CD4-positive, alpha-beta T cell (primary cell): ENCODE results near the gene FCMR. TPM values are rescaled to one million over a fixed set of nuclear protein-coding genes. Genes with fewer than 3 reads are reported as not detected.

Experiments
- ATAC-seq: fragments of 200-7000 bp; cut with Tn5 transposase; one replicate; pipeline ENCODE4 v1.10.0; 2022; ENCODE audit warnings: mild to moderate bottlenecking; ENCODE audit not compliant: poor library complexity
- CTCF ChIA-PET: fragments of 350-600 bp; sonication (Branson Sonifier 250); formaldehyde crosslinking; loops from one replicate; lab custom pipeline; 2021; ENCODE audit warnings: antibody characterized with exemption, inconsistent platforms; lab: Charles Lee
- POLR2A ChIA-PET: fragments of 350-600 bp; sonication (Branson Sonifier 250); formaldehyde crosslinking; loops from one replicate; lab custom pipeline; 2021; ENCODE audit warnings: antibody characterized with exemption, inconsistent platforms; lab: Charles Lee
- DNase-seq, 14 experiments: peaks; one replicate each; pipeline ENCODE4 v3.0.0-alpha.2; 2013 to 2020; ENCODE audit warnings: mixed read lengths in 2 of 14
- H3K27ac ChIP-seq, 2 donors: one replicate each; pipeline versions ENCODE4 v1.5.1 to v1.7.0; 2013; ENCODE audit warnings: low read length in 2 of 2, low read depth in 1 of 2, mild to moderate bottlenecking in 1 of 2
- H3K27me3 ChIP-seq, 2 experiments: 1 replicate in 1 of 2; 2 replicates in 1 of 2; pipeline versions ENCODE4 v1.6.1 to v1.7.0; 2013; ENCODE audit warnings: low read length in 2 of 2, control low read depth in 1 of 2, mild to moderate bottlenecking in 1 of 2, moderate library complexity in 1 of 2; ENCODE audit not compliant: insufficient read depth in 2 of 2, control insufficient read depth in 1 of 2
- H3K36me3 ChIP-seq: one replicate; pipeline ENCODE4 v1.6.1; 2013; ENCODE audit warnings: low read length, control low read depth; ENCODE audit not compliant: insufficient read depth
- H3K4me1 ChIP-seq: one replicate; pipeline ENCODE4 v1.6.1; 2013; ENCODE audit warnings: low read length, control low read depth; ENCODE audit not compliant: insufficient read depth
- H3K4me3 ChIP-seq: one replicate; pipeline ENCODE4 v1.5.1; 2013; ENCODE audit warnings: mild to moderate bottlenecking, low read length, moderate library complexity
- H3K9me3 ChIP-seq, 2 experiments: 1 replicate in 1 of 2; 2 replicates in 1 of 2; pipeline versions ENCODE4 v1.6.1 to v1.7.0; 2013; ENCODE audit warnings: low read length in 2 of 2, mild to moderate bottlenecking in 2 of 2, control low read depth in 1 of 2, moderate library complexity in 1 of 2; ENCODE audit not compliant: control insufficient read depth in 1 of 2, insufficient read depth in 1 of 2
- H3K27ac Mint-ChIP-seq: one replicate; pipeline ENCODE4 v1.8.0; 2020; ENCODE audit warnings: mixed read lengths
- H3K27me3 Mint-ChIP-seq: one replicate; pipeline ENCODE4 v1.8.0; 2021; ENCODE audit warnings: mixed read lengths
- H3K36me3 Mint-ChIP-seq: one replicate; pipeline ENCODE4 v1.8.0; 2021; ENCODE audit warnings: low read depth, mixed read lengths
- H3K4me1 Mint-ChIP-seq: one replicate; pipeline ENCODE4 v1.8.0; 2021; ENCODE audit warnings: low read depth, mixed read lengths
- H3K4me3 Mint-ChIP-seq: one replicate; pipeline ENCODE4 v1.8.0; 2020; ENCODE audit warnings: mild to moderate bottlenecking, mixed read lengths
- H3K9me3 Mint-ChIP-seq: one replicate; pipeline ENCODE4 v1.8.0; 2020; ENCODE audit warnings: mixed read lengths
- CTCF ChIP-seq: fragments of 200-600 bp; IDR thresholded peaks from one replicate; pipeline ENCODE4 v1.8.0; 2022; ENCODE audit warnings: antibody characterized with exemption, mild to moderate bottlenecking
- intact Hi-C, 2 experiments: fragments of 100-400 bp; cut with DNase I in 1 of 2; cut with micrococcal nuclease in 1 of 2; formaldehyde crosslinking; loops; one replicate each; pipeline versions ENCODE4 v1.15.1 to v1.9.0; 2023 to 2025; cut with DNase I, micrococcal nuclease
- total RNA-seq, 174 experiments: library from RNA in 2 of 174; stranded (reverse) in 2 of 174; gene quantifications; one replicate each; pipeline ENCODE4 v1.2.3 and lab custom pipeline; 2021 to 2026

The FCMR gene
- total RNA-seq, 2 experiments from 2014 or later = 171 to 186 TPM

- intact Hi-C loops = loop anchor here in 1 of 2 experiments (10.0 kb wide), 1 partner anchor 135 kb away; no protein-coding TSS in a partner anchor
- Mint-ChIP-seq H3K27ac (no peak overlapping the region), H3K4me3 (no peak overlapping the region), H3K27me3 (peaks cover 4% of the 10 kb centered on the region), H3K4me1 (no peaks in the 10 kb centered on the region), H3K36me3 (no peaks in the 10 kb centered on the region), H3K9me3 (no peaks in the 10 kb centered on the region)
- Histone ChIP-seq H3K27me3 (peaks cover 0 to 3% of the 10 kb centered on the region in 2 experiments), H3K36me3 (no peaks in the 10 kb centered on the region), H3K27ac (no peak overlapping the region), H3K9me3 (no peaks in the 10 kb centered on the region), H3K4me3 (no peak overlapping the region), H3K4me1 (no peaks in the 10 kb centered on the region)
- DNase-seq (no peak), ATAC-seq (no peak)
- CTCF ChIA-PET = no interaction called here
- POLR2A ChIA-PET = interaction anchor here (0.9 kb wide), 1 partner anchor 42 kb away, joined by 3 read pairs; no protein-coding TSS in a partner anchor
- no peak for TF ChIP-seq CTCF
Measured at GRCh38 chr1:206939841-206940587, 18.3 kb upstream of the FCMR start.

DNA sequence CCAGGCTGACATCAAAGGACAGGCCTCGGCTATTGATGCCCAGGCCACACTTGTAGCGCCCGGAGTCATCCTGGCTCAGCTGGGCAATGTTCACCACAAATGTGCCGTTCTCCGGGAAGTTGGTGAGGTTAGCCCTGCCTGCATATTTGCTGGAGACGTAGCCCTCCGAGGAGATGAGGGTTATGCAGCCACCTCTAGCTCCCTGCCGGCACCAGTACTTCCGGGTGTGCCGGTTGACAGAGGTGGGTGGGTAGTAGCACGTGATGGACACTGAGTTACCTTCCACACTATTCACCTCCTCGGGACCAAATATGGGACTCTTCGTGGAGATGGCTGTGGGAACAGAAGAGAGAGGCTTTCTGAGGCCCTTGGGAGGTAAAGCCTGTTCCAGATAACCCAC is 17.4 kb upstream of the FCMR start:
- no peak for ATAC-seq
- Histone ChIP-seq H3K27me3 (no peaks in the 10 kb centered on the region), H3K4me3 (no peak overlapping the region), H3K27ac (no peak overlapping the region), H3K36me3 (no peaks in the 10 kb centered on the region), H3K9me3 (no peaks in the 10 kb centered on the region), H3K4me1 (no peaks in the 10 kb centered on the region)
- CTCF ChIA-PET = interaction anchor here (0.6 kb wide), 1 partner anchor 59 kb away, joined by 3 read pairs; no protein-coding TSS in a partner anchor
- Mint-ChIP-seq H3K4me3 (no peak overlapping the region), H3K9me3 (no peaks in the 10 kb centered on the region), H3K36me3 (no peaks in the 10 kb centered on the region), H3K27ac (no peak overlapping the region), H3K27me3 (peaks cover 4% of the 10 kb centered on the region), H3K4me1 (no peaks in the 10 kb centered on the region)
- intact Hi-C loops = loop anchor here in 1 of 2 experiments (10.0 kb wide), 1 partner anchor 136 kb away; no protein-coding TSS in a partner anchor
- POLR2A ChIA-PET = interaction anchor here (0.9 to 1.2 kb wide), 2 partner anchors 30 to 43 kb away, joined by 3 read pairs; no protein-coding TSS in a partner anchor
- TF ChIP-seq CTCF = no peak
- no peak for DNase-seq

DNA sequence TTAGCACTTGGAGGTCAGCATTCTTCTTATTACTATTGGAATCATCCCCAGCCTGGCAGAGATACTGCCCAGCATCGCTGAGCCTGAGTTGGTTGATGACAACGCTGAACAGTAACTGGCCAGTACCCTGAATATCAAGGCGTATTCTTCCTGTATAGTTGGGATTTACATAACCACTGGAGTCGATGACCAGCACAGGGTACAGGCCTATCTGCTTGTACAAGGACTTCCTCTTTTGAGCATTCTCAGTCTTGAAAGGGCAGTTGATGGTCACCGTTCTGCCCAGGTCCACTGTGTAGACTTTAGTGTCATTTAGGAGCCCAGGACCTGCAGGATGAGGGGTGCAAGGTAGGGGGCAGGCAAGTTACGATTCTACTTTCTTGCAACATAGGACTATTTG is 15.7 kb upstream of the FCMR start:
- H3K9me3 ChIP-seq = no peaks in the 10 kb centered on the region
- ChIA-PET CTCF (no interaction called here), POLR2A (no interaction called here)
- Mint-ChIP-seq H3K4me3 (no peak overlapping the region), H3K27me3 (no peaks in the 10 kb centered on the region), H3K27ac (no peak overlapping the region), H3K9me3 (no peaks in the 10 kb centered on the region), H3K36me3 (no peaks in the 10 kb centered on the region), H3K4me1 (peaks cover 11% of the 10 kb centered on the region)
- DNase-seq (no peak), ATAC-seq (no peak)
- H3K27me3 ChIP-seq = no peaks in the 10 kb centered on the region
- intact Hi-C loops = loop anchor here in 1 of 2 experiments (10.0 kb wide), 1 partner anchor 137 kb away; no protein-coding TSS in a partner anchor
- peaks cover 11% of the 10 kb centered on the region for H3K4me1 ChIP-seq
- H3K36me3 ChIP-seq = no peaks in the 10 kb centered on the region
- no peak for TF ChIP-seq CTCF
- no peak overlapping the region for H3K4me3 ChIP-seq
- no peak overlapping the region for H3K27ac ChIP-seq
